GM12878 (cell line): Measurements from ENCODE around the gene ST13. TPM values are rescaled to one million over a fixed set of nuclear protein-coding genes. Genes with fewer than 3 reads are reported as not detected.

Source experiments
- ATAC-seq: fragments of 200-7000 bp; cut with Tn5 transposase; 3 replicates; pipeline ENCODE4 v1.9.1; 2020; ENCODE audit warnings: mild to moderate bottlenecking, moderate library complexity
- BruUV-seq: library from RNA; stranded (reverse); fragments of 400-500 nt; replicated peaks from 2 replicates; lab custom pipeline; 2021; lab: Mats Ljungman, UMichigan
- CTCF ChIA-PET: fragments of 300-600 bp; sonication (Branson Sonifier 250); formaldehyde crosslinking; extraction: SDS; loops from one replicate; lab custom pipeline; 2021; ENCODE audit warnings: inconsistent platforms; lab: Yijun Ruan, JAX
- POLR2A ChIA-PET: fragments of 350-600 bp; formaldehyde crosslinking; extraction: SDS; loops from one replicate; lab custom pipeline; 2021; ENCODE audit warnings: inconsistent platforms; lab: Charles Lee
- RAD21 ChIA-PET: fragments of 300-600 bp; sonication (Branson Sonifier 250); formaldehyde crosslinking; loops from one replicate; lab custom pipeline; 2023; ENCODE audit warnings: antibody characterized with exemption; ENCODE audit not compliant: unreplicated experiment; lab: Charles Lee
- SMC1A ChIA-PET: fragments of 300-600 bp; sonication (Branson Sonifier 250); formaldehyde crosslinking; loops from one replicate; lab custom pipeline; 2023; ENCODE audit not compliant: unreplicated experiment, uncharacterized antibody; lab: Charles Lee
- DNase-seq: peaks from one replicate; pipeline ENCODE4 v3.0.0-alpha.2; 2011; ENCODE audit warnings: low read depth, low spot score
- FAIRE-seq: peaks from 3 replicates; lab custom pipeline; 2011; peaks lifted over from hg19 to GRCh38; lab: Jason Lieb, UNC
- H2AFZ ChIP-seq: 2 replicates; pipeline ENCODE4 v1.6.0; 2011; ENCODE audit warnings: low read depth, low read length, control low read depth; ENCODE audit not compliant: control insufficient read depth
- H3K27ac ChIP-seq: 2 replicates; pipeline ENCODE4 v1.5.1; 2011; ENCODE audit warnings: control low read depth; ENCODE audit not compliant: control insufficient read depth, insufficient read depth
- H3K27me3 ChIP-seq, 2 experiments: replicated peaks in 1 of 2; 2 replicates each; pipeline versions ENCODE4 v1.6.0 to v1.6.1; 2011; ENCODE audit warnings: low read length in 1 of 2; ENCODE audit not compliant: control insufficient read depth in 2 of 2, insufficient read depth in 2 of 2
- H3K36me3 ChIP-seq, 2 experiments: 2 replicates each; pipeline ENCODE4 v1.5.1; 2011; ENCODE audit warnings: low read length in 1 of 2; ENCODE audit not compliant: control insufficient read depth in 2 of 2, insufficient read depth in 2 of 2
- H3K4me1 ChIP-seq: 2 replicates; pipeline ENCODE4 v1.6.1; 2011; ENCODE audit warnings: mild to moderate bottlenecking, low read length, moderate library complexity, mixed read lengths; ENCODE audit not compliant: control insufficient read depth, insufficient read depth
- H3K4me2 ChIP-seq: 2 replicates; pipeline ENCODE4 v1.6.0; 2011; ENCODE audit warnings: control low read depth; ENCODE audit not compliant: control insufficient read depth, insufficient read depth
- H3K4me3 ChIP-seq: fragments of 200-600 bp; sonication (generic); 2 replicates; pipeline ENCODE4 v1.5.1; 2016
- H3K79me2 ChIP-seq: 2 replicates; pipeline ENCODE4 v1.6.0; 2011; ENCODE audit warnings: low read length; ENCODE audit not compliant: control insufficient read depth, insufficient read depth
- H3K9ac ChIP-seq: 2 replicates; pipeline ENCODE4 v1.8.0; 2011; ENCODE audit warnings: low read length, control low read depth, mixed read lengths; ENCODE audit not compliant: control insufficient read depth, insufficient read depth
- H3K9me3 ChIP-seq: replicated peaks from 3 replicates; pipeline ENCODE4 v1.5.1; 2011; ENCODE audit warnings: mild to moderate bottlenecking, low read length; ENCODE audit not compliant: control insufficient read depth, insufficient read depth
- H4K20me1 ChIP-seq: 2 replicates; pipeline ENCODE4 v1.6.0; 2011; ENCODE audit not compliant: control insufficient read depth, insufficient read depth
- BMI1 ChIP-seq: fragments of 450-650 bp; IDR thresholded peaks from 2 replicates; pipeline ENCODE4 v1.6.1; 2016; ENCODE audit warnings: mild to moderate bottlenecking, moderate library complexity, borderline replicate concordance
- EGR1 ChIP-seq, 2 experiments: IDR thresholded peaks; 1 replicate in 1 of 2; 2 replicates in 1 of 2; pipeline ENCODE4 v1.6.1; 2011 to 2012; ENCODE audit warnings: low read depth in 2 of 2, low read length in 2 of 2, borderline replicate concordance in 1 of 2, mild to moderate bottlenecking in 1 of 2, moderate library complexity in 1 of 2
- NFIC ChIP-seq: IDR thresholded peaks from 2 replicates; pipeline ENCODE4 v1.6.1; 2012; ENCODE audit warnings: low read depth, mild to moderate bottlenecking, inconsistent platforms, low read length, moderate library complexity
- RUNX3 ChIP-seq: IDR thresholded peaks from 2 replicates; pipeline ENCODE4 v1.6.1; 2012; ENCODE audit warnings: low read length, inconsistent platforms
- YY1 ChIP-seq: IDR thresholded peaks from 2 replicates; pipeline ENCODE4 v1.6.1; 2011; ENCODE audit warnings: low read depth, mild to moderate bottlenecking, low read length
- WGBS: methylation state at CpG from one replicate; pipeline ENCODE4 v1.1.6; 2016; ENCODE audit warnings: low lambda C conversion rate; ENCODE audit not compliant: insufficient replicate concordance, insufficient coverage; ENCODE audit errors: missing lambda C conversion rate; 5-methylcytosine and 5-hydroxymethylcytosine counted together
- in situ Hi-C: fragments of 300-500 bp; cut with MboI; formaldehyde crosslinking; loops from 9 replicates; pipeline ENCODE4 v1.14.3; 2018; ENCODE audit warnings: mixed read lengths
- intact Hi-C: fragments of 100-400 bp; cut with micrococcal nuclease; formaldehyde crosslinking; loops from one replicate; pipeline ENCODE4 v1.14.2; 2022; ENCODE audit not compliant: unreplicated experiment
- polyA plus RNA-seq, 11 experiments: library from polyadenylated mRNA; depleted of rRNA in 4 of 11; unstranded in 6 of 11; stranded (reverse) in 5 of 11; fragments of >200 nt; fragmentation: Nextera tagmentation in 4 of 11; fragmentation: Illumina TruSeq in 1 of 11; extraction: Ambion mirVana in 4 of 11; extraction: Trizol in 1 of 11; gene quantifications; 1 replicate in 1 of 11; 2 replicates in 10 of 11; pipeline versions ENCODE4 v1.2.1 to v1.2.3, GENCODE V29; 2011 to 2016; ENCODE audit warnings: inconsistent platforms in 2 of 11, missing spikeins in 2 of 11, low read depth in 1 of 11
- total RNA-seq, 4 experiments: library from RNA; depleted of rRNA in 3 of 4; stranded (reverse); fragments of >200 nt in 3 of 4; fragmentation: Illumina TruSeq in 1 of 4; extraction: Trizol in 1 of 4; gene quantifications; 2 replicates each; pipeline versions ENCODE4 v1.2.1 to v1.2.3, GENCODE V29; 2013 to 2021

Gene ST13
- total and polyA plus RNA-seq, 10 of the 15 experiments (the other 5 are each of a cell fraction or from before 2014, with no cell fraction given) = 52.5 to 286 (median 181) TPM

DNA sequence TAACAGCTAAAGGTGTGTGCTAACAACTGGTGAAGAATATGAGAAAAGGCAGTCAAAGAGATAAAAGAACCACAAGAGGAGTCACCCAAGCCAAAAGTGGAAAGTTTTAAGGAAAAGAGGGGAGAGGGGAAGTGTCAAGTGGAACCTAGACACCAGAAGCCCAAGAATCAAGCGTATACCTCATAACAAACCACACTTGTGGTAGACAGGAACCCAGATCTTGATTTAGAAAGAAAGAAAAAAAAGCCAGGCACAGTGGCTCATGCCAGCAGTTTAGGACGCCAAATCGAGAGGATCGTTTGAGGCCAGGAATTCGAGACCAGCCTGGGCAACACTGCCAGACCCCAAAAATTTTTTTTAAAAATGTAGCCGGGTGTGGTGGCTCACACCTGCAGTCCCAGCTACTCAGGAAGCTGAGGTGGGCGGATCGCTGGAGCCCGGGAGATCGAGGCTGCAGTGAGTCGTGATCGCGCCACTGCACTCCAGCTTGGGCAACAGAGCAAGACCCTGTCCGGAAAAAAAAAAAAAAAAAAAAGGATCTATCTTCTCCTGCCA, 38.2 kb downstream of the ST13 start:
- H2AFZ ChIP-seq = peak overlapping the region; percentile 91
- H4K20me1 ChIP-seq = no peaks in the 10 kb centered on the region
- peak overlapping the region; percentile 88 for H3K9ac ChIP-seq
- no peaks in the 10 kb centered on the region for H3K4me1 ChIP-seq
- H3K27ac ChIP-seq = peak overlapping the region; percentile 84
- POLR2A ChIA-PET = interaction anchor here (0.6 to 4.6 kb wide), 4 partner anchors 37 to 158 kb away, joined by 3 to 41 read pairs (median 4); partner anchors contain the start of genes RBX1, ST13 and XPNPEP3
- DNase-seq = no peak
- peak overlapping the region; percentile 82 for H3K4me2 ChIP-seq
- peaks cover 53% of the 10 kb centered on the region for H3K79me2 ChIP-seq
- peak; percentile 17 for ATAC-seq
- WGBS = 1% methylated on average over 13 of the region's 14 CpGs
- RAD21 ChIA-PET = interaction anchor here (0.7 to 2.6 kb wide), 9 partner anchors 25 to 382 kb away, joined by 3 to 14 read pairs (median 5); partner anchors contain the start of genes ST13 and XPNPEP3
- BruUV-seq = no TSS peak
- intact Hi-C loops (loop anchor here (5.0 kb wide), 1 partner anchor 136 kb away; no protein-coding TSS in a partner anchor), in situ Hi-C loops (no loop called here)
- CTCF ChIA-PET = interaction anchor here (0.7 to 4.1 kb wide), 7 partner anchors 18 to 446 kb away, joined by 3 to 18 read pairs (median 4); no protein-coding TSS in a partner anchor
- H3K36me3 ChIP-seq = peaks cover 0 to 3% of the 10 kb centered on the region in 2 experiments; a peak in 1 of 4 replicates
- no peaks in the 10 kb centered on the region for H3K27me3 ChIP-seq
- peak overlapping the region; percentile 89 for H3K4me3 ChIP-seq
- no peaks in the 10 kb centered on the region; the same call in 2 of the 3 replicates for H3K9me3 ChIP-seq
- TF ChIP-seq YY1 = 0 out of 2 replicates have a peak, but pooled peaks have one; percentile 5
- no peak for TF ChIP-seq BMI1
- peak; percentile 68 for TF ChIP-seq RUNX3
- peak in 1 of 2 experiments; percentile 42; a peak in 1 of 3 replicates for TF ChIP-seq EGR1 (IDR thresholded peaks at IDR 0.05; ENCODE audit: borderline replicate concordance in 1 of 2, low read depth in 2 of 2, low read length in 2 of 2)
- TF ChIP-seq NFIC = 0 out of 2 replicates have a peak, but pooled peaks have one; percentile 10
- SMC1A ChIA-PET = interaction anchor here (0.6 to 3.3 kb wide), 10 partner anchors 12 to 136 kb away, joined by 3 to 14 read pairs (median 4); partner anchors contain the start of genes ST13 and XPNPEP3
- no peak for FAIRE-seq
